ENCODE data around the gene RPL27. TPM values are rescaled to one million over a fixed set of nuclear protein-coding genes. Genes with fewer than 3 reads are reported as not detected.

Gene RPL27
- total and polyA plus RNA-seq, 2 of the 13 experiments (the other 11 are each of a cell fraction or from before 2014, with no cell fraction given), result 1,585 to 5,840 TPM

DNA sequence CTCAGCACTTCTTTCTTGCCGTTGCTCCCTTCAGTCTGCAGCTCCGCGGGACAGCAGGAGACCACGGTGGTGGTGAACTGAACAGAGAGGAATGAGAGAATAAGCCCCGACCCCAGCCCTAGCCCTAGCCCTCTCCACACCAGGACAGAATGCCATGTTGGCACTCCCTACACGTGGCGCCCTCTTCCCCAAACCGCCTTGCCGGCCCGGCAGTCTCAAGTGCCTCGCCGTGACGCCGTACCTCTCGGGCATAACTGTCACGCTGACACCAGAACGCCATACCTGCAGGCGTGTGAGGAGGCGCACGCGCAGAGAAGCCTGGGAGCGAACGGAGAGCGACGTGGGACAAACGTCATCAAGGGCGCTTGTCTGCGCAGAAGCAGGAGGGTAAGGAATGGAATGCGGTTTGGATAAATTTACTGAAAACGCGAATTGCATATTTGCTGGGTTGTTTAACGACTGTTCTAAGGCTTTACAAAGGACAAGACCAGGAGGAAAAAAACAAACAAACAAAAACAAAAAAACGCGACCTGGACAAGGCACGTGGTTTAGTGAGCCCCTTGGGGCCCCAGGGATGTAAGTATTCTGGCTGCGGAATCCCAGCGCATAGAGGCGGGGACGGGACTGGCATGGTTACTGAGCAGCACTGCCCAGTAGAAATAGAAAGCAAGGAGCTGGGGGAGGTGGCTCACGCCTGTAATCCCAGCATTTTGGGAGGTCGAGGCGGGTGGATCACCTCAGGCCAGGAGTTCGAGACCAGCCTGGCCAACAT, 33.9 kb upstream of the RPL27 start, which contains the start of gene AARSD1 (continued):
- TF ChIP-seq KDM5B (CRISPR knock-in tag; IDR thresholded peaks at IDR 0.05; ENCODE audit: borderline replicate concordance) (peak; percentile 26; the same call in 1 of the 2 replicates), KDM5A (IDR thresholded peaks at IDR 0.05; ENCODE audit: borderline replicate concordance, low read length) (peak; percentile 75), NFRKB (IDR thresholded peaks at IDR 0.05) (no peak), TCF12 (IDR thresholded peaks at IDR 0.05) (no peak), TCF12 (CRISPR knock-in tag; IDR thresholded peaks at IDR 0.05) (no peak), RFXANK (CRISPR knock-in tag; IDR thresholded peaks at IDR 0.05) (no peak), EED (CRISPR knock-in tag; IDR thresholded peaks at IDR 0.05) (no peak; the same call in 1 of the 2 replicates), ZSCAN21 (CRISPR knock-in tag; IDR thresholded peaks at IDR 0.05; ENCODE audit: borderline replicate concordance) (no peak; the same call in 1 of the 2 replicates), ZNF235 (CRISPR knock-in tag; IDR thresholded peaks at IDR 0.05; ENCODE audit: borderline replicate concordance) (no peak), POLR2AphosphoS5 (IDR thresholded peaks at IDR 0.05; ENCODE audit: low read depth, low read length) (peak; percentile 87), NR2C2 (CRISPR knock-in tag; IDR thresholded peaks at IDR 0.05; ENCODE audit: borderline replicate concordance) (peak; percentile 54; the same call in 1 of the 2 replicates), REPIN1 (CRISPR knock-in tag; IDR thresholded peaks at IDR 0.05; ENCODE audit: borderline replicate concordance, low read depth) (0 out of 2 replicates have a peak, but pooled peaks have one; percentile 48), MED1 (CRISPR knock-in tag; IDR thresholded peaks at IDR 0.05) (0 out of 2 replicates have a peak, but pooled peaks have one; percentile 11), RXRB (CRISPR knock-in tag; IDR thresholded peaks at IDR 0.05; ENCODE audit: borderline replicate concordance) (no peak; the same call in 1 of the 2 replicates), MED8 (CRISPR knock-in tag; IDR thresholded peaks at IDR 0.05; ENCODE audit: insufficient replicate concordance) (no peak)
- TF ChIP-seq, protein P1, sequence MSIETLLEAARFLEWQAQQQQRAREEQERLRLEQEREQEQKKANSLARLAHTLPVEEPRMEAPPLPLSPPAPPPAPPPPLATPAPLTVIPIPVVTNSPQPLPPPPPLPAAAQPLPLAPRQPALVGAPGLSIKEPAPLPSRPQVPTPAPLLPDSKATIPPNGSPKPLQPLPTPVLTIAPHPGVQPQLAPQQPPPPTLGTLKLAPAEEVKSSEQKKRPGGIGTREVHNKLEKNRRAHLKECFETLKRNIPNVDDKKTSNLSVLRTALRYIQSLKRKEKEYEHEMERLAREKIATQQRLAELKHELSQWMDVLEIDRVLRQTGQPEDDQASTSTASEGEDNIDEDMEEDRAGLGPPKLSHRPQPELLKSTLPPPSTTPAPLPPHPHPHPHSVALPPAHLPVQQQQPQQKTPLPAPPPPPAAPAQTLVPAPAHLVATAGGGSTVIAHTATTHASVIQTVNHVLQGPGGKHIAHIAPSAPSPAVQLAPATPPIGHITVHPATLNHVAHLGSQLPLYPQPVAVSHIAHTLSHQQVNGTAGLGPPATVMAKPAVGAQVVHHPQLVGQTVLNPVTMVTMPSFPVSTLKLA (IDR thresholded peaks at IDR 0.05), result 0 out of 2 replicates have a peak, but pooled peaks have one; percentile 15
- TF ChIP-seq, protein P2, sequence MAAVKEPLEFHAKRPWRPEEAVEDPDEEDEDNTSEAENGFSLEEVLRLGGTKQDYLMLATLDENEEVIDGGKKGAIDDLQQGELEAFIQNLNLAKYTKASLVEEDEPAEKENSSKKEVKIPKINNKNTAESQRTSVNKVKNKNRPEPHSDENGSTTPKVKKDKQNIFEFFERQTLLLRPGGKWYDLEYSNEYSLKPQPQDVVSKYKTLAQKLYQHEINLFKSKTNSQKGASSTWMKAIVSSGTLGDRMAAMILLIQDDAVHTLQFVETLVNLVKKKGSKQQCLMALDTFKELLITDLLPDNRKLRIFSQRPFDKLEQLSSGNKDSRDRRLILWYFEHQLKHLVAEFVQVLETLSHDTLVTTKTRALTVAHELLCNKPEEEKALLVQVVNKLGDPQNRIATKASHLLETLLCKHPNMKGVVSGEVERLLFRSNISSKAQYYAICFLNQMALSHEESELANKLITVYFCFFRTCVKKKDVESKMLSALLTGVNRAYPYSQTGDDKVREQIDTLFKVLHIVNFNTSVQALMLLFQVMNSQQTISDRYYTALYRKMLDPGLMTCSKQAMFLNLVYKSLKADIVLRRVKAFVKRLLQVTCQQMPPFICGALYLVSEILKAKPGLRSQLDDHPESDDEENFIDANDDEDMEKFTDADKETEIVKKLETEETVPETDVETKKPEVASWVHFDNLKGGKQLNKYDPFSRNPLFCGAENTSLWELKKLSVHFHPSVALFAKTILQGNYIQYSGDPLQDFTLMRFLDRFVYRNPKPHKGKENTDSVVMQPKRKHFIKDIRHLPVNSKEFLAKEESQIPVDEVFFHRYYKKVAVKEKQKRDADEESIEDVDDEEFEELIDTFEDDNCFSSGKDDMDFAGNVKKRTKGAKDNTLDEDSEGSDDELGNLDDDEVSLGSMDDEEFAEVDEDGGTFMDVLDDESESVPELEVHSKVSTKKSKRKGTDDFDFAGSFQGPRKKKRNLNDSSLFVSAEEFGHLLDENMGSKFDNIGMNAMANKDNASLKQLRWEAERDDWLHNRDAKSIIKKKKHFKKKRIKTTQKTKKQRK (IDR thresholded peaks at IDR 0.05; ENCODE audit: low read length), result no peak
- TF ChIP-seq, protein P3, sequence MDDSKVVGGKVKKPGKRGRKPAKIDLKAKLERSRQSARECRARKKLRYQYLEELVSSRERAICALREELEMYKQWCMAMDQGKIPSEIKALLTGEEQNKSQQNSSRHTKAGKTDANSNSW (CRISPR knock-in tag; IDR thresholded peaks at IDR 0.05; ENCODE audit: borderline replicate concordance), result no peak; the same call in 1 of the 2 replicates
- TF ChIP-seq, protein P4, sequence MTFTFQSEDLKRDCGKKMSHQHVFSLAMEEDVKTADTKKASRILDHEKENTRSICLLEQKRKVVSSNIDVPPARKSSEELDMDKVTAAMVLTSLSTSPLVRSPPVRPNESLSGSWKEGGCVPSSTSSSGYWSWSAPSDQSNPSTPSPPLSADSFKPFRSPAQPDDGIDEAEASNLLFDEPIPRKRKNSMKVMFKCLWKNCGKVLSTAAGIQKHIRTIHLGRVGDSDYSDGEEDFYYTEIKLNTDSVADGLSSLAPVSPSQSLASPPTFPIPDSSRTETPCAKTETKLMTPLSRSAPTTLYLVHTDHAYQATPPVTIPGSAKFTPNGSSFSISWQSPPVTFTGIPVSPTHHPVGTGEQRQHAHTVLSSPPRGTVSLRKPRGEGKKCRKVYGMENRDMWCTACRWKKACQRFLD (CRISPR knock-in tag; IDR thresholded peaks at IDR 0.05; ENCODE audit: borderline replicate concordance), result 0 out of 2 replicates have a peak, but pooled peaks have one; percentile 32
- TF ChIP-seq, protein P5, sequence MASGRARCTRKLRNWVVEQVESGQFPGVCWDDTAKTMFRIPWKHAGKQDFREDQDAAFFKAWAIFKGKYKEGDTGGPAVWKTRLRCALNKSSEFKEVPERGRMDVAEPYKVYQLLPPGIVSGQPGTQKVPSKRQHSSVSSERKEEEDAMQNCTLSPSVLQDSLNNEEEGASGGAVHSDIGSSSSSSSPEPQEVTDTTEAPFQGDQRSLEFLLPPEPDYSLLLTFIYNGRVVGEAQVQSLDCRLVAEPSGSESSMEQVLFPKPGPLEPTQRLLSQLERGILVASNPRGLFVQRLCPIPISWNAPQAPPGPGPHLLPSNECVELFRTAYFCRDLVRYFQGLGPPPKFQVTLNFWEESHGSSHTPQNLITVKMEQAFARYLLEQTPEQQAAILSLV (CRISPR knock-in tag; IDR thresholded peaks at IDR 0.05; ENCODE audit: borderline replicate concordance), result peak; percentile 47; the same call in 1 of the 2 replicates

Measured in HepG2 (cell line).